OCI-M1 (cell line): ENCODE results near the gene CERT1.
A peak's percentile ranks its signal among the peaks of the same experiment; 100 is the strongest.

Experiments used
- DNase-seq: peaks from one replicate; lab custom pipeline; 2025; lab: John Stamatoyannopoulos, UW

CERT1 gene

DNA sequence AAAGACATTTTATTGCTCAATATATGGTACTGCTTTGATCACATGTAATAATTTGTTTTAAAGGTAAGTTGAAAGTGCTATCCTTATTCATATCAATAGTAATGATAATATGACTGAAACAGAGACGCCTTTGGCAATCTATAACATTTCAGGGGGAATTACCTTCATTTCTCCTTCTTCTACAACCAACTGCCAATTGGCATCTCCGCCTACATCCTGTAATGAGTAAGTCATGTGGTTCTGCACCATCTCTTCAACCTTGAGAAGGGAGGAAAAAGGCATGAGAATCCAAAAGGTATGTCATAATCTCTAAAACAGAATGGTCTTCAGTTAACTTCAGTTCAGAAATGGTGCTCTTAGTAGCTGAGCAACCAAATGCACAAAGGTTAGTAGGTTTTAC, 122.0 kb downstream of the CERT1 start:
- no peak for DNase-seq

DNA sequence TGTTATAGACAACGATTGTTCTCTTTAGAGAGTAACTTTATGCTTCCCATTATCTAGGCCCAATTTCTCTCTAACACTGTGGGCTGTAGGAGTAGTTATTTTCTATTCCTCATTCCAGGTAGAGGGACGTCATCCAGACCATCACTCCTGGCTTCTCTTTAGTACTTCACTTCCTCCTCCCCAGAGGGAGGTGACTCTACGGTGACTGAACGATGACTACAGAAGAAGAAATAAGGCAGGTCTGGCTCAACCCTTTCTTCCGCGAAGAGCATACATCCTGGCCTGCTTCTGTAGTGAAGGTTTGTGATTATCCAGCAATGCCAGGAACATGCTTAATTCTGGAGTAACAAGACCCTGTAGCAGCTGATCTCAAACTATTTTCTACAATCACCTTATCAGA, 123.6 kb downstream of the CERT1 start:
- no peak for DNase-seq

DNA sequence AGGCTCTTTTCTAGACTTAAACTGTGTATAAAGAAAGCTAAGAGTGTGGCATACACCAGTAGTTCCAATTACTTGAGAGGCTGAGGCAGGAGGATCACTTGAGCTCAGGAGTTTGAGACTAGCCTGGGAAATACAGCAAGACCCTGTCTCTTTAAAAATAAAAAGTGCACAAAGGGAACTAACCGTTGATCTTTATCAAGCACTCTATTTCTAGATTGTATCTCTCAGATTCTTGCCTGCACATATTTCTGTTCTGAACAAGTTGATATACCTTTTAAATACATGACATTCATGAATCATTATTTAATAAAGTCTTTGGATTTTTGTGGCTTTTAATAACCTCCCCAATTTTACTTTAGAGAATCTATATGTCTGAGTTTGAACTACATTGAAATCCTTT, 127.2 kb downstream of the CERT1 start:
- no peak for DNase-seq

DNA sequence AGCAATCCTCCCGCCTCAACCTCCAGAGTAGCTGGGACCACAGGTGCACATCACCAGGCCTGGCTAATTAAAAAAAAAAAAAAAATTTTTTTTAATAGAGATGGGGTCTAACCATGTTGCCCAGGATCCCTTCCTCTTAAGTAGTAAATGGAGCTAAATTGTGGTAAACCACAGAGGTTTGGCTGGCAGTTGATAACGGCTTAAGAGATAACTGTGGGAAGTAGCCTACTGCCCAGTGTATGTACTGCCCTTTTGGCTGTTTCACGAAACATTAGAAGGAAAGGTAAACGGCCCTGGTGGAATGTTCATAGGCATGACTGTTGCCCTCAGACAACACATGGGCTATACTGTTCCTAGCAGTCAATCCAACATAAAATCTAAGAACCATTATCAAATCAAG, 130.0 kb downstream of the CERT1 start:
- peak; percentile 95 for DNase-seq

DNA sequence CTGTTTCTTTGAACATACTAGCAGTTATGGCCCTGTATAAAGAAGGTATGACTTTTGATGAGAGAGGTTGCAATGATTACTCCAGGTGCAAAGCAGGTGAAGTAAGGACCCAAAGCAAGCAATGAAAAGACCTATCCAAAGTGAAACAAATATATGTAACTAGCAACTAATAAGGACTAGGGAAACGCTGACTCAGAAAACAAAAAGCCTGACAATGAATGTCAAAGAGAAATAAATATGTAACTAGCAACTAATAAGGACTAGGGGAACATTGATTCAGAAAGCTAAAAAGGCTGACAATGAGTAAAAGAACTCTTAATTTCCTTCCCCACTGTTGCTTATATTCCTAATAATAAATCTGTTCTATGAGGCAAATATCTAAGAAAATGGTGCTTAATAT, 131.3 kb downstream of the CERT1 start:
- DNase-seq, result no peak

DNA sequence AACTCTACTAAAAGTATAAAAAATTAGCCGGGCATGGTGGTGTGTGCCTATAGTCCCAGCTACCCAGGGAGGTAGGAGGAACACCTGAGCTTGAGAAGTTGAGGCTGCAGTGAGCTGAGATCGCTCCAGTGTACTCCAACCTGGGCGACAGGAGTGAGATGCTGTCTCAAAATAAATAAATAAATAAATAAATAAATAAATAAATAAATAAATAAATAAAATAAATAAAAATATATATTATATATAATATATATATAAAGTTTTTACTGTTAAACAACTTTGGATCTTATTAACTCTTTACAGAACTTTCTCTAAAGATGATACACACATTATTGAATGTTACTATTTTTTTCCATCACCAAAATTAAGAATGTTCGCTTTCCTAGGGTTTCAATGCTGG, 136.0 kb downstream of the CERT1 start:
- DNase-seq, result no peak

DNA sequence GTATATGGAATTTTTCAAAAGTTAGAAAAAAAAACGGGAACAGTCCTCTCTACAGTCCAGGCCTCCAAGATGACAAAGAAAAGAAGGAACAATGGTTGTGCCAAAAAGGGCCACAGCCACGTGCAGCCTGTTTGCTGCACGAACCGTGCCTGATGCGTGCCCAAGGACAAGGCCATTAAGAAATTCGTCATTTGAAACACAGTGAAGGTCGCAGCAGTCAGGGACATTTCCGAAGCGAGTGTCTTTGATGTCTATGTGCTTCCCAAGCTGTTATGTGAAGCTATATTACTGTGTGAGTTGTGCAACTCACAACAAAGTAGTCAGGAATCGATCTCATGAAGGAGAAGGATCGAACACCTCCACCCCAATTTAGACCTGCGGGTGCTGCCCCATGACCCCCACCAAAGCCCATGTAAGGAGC, 137.0 kb downstream of the CERT1 start:
- no peak for DNase-seq

DNA sequence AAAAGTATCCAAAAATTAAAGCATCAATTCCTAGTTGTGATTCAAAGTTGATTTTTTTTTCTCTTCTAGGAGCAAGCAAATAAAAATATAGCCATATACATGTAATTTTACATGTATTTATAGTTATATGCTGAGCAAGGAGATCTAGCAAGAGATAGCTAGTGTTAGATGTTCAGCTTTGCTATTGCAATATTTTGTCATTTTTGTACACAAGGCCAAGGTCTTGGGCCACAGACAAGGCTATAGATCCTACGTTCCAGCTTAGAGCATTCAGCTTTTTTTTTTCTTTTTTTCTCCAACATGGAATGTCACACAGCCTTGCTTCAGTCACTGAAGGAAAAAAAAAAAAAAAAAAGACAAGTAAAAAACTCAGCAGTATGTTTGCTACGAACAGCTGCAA, 137.6 kb downstream of the CERT1 start:
- DNase-seq, result no peak

DNA sequence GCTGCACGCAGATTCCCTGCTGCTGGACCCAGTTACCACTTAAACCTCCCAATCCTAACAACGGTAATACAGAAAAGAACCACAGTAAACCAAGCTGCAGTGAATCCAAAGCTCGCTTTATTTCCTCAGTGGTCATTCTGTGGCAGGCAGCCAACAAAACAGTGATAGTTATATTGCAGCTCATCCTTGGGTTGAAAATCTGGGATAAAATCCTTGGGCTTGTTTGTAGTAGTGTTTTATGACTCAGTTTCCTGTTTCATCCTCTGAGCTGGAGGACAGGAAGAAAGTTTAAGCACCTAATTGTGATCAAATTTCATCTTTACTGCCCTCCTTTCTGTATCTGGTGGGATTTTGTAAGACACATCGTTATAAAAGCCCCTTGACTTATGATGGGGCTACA, 143.0 kb downstream of the CERT1 start:
- no peak for DNase-seq

DNA sequence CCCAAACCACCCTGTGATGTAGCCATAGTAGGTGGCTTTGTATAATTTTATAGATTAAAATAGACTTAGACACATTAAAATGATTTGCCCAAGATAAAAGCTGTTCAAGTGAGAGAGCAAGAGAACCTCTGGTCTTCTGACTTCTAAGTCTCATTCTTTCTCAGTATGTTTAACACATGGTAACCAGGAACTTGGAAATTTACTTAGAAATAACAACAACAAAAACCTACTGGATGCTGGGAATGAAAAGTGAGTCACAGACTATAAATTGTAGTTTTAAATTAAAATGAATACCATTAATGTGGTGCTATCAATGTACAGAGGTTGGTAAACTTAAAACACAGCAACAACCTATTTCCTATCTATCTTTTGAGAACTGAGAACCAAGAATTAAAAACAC, 144.0 kb downstream of the CERT1 start:
- no peak for DNase-seq

DNA sequence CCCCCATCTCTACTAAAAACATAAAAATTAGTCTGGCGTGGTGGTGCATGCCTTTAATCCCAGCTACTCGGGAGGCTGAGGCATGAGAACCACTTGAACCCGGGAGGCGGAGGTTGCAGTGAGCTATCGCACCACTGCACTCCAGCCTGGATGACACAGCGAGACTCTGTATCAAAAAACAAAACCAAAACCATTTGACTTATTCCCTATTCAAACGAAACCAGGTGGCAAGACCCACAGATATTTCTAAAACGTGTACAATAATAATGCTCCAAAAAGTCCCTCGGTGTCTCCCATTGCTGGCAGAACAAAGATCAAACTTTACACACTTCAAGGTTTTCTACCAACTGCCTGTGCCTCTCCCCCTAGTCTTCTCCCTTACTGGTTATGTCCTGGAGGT, 144.6 kb downstream of the CERT1 start:
- DNase-seq, result no peak

DNA sequence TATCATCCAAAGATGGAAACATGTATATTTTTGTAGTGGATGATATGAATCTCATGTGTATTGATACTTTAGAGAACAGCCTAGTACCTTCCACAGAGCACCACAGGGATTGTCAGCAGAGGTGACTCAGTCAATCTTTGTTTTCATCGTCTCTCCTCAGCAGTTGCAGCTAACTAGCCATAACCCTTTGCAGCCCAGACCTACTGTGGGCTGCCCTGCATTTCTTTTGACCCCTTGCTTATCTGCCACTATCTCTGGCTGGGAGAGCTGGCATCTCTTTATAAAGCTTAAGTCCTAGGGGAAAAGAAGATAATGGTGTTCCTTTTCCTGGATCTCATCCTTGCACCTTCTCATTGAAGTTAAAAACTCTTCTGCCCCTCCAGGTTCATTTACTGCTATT, 145.7 kb downstream of the CERT1 start:
- DNase-seq, result no peak

DNA sequence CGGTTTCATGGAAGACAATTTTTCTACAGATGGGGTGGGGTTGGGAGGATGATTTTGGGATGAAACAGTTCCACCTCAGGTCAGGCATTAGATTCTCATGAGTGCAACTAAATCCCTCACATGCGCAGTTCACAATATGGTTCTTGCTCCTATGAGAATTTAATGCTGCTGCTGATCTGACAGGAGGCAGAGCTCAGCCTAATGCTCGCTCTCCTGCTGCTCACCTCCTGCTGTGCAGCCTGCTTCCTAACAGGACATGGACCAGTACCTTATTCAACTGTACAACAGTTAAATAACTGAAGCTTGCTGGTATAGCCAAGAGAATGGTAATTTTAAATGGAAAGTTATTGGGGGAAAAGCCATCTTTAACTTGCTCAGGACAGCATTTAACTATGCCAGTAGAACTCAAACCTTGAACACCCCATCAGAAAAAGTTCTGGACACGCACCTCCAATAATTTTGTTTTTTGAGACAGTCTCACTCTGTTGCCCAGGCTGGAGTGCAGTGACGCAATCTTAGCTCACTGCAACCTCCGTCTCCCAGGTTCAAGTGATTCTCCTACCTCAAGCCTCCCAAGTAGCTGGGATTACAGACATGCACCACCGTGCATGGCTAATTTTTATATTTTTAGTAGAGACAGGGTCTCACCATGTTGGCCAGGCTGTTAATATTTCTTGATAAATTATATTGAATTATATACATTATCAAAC, 146.7 kb downstream of the CERT1 start:
- DNase-seq, result no peak

DNA sequence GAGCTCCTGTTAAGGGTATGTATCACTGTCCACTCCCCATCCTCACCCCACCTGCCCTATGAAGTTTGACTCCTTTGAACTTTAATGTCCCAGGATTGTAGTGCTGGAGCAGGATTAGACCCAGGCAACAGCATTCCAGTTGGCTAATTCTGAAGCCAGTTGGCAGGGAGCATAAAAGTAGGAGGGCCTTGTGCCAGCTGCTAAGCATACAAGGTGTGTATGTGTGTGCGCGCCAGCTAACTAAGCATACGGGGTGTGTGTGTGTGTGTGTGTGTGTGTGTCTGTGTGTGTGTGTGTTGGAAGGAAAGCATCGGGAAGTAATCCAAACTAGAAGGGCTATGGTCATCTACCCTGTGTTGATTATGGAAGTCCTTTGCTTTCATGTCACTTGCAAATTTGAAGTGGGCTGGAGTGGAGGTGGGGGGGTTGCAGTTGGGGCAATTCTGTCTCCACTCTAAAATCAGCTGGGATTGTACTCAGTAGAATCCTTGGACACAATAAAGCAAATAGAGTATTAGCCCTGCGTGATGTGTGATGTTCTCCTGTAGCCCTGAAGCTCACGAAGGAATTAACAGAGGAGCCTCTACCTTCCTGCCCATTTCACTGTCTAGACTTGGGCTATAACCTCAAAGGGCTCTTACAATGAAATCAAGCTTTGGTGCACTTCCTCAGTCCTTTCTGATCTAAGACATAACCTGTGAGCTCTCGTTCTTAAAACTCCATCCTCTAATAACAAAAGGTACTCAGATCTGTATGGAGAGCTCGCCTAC, 147.5 kb downstream of the CERT1 start:
- no peak for DNase-seq

DNA sequence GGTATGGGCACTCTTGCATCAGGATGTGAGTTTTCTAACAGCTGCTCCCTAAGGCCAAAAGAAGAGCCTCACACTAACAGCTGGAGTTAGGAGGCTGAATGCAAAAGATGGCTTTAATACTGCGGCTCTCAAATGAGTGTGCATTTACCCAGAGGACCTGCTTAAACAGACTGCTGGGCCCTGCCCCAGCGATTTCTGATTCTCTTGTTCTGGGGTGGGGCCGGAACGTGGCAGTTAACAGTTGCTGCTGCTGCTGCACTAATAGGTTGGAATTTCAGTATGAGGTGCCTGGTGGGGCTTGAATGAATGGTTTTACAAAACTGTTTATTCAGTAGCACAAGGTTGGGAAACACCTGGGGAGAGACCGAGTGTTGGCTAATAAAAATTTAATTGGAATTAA, 148.3 kb downstream of the CERT1 start:
- no peak for DNase-seq

DNA sequence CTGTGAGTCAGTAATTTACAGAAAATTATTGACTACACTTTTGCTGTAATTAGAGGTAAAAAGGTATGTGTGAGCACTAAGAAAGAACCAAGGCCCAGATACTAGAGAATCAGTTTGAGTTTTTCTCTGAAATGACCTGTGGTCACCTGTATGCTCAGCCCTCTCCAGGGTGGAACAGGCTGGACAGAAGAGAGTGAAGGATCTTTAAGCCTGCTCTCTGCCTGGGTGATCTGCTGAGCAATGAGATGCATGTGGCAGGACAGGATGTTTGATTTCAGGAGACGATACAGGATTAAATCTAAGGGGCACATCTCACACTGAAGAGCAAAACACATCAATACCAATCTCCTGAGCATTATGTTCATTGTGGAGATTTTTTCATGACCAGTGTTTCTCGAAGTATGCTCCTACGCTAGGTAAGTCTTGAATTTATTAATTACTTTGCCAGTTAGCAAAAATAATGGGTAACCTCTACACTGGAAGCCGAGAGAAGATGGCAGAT, 148.9 kb downstream of the CERT1 start:
- DNase-seq, result no peak

DNA sequence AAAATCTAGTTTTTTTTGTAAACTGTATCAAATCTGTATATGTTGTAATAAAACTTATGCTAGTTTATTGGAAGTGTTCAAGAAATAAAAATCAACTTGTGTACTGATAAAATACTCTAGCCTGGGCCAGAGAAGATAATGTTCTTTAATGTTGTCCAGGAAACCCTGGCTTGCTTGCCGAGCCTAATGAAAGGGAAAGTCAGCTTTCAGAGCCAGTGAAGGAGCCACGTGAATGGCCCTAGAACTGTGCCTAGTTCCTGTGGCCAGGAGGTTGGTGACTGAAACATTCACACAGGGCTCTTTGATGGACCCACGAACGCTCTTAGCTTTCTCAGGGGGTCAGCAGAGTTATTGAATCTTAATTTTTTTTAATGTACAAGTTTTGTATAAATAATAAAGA, 150.1 kb downstream of the CERT1 start:
- no peak for DNase-seq

DNA sequence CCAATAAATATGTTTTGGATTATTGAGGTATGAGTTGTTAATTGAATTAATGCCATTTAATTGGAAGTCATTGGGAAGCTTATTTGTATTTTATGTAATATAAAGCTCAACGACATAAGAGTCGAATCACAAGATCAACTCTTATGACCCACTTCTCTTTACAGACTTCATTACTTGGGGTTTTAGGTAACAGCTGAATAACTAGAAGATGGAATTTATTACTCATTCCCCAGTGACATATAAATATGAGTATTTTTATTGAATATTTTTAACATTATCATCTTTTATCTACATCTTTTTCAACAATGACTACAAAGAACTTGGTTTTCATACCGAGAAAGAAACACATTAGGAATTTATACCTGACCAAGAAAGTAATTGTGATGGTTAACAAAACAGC, 153.3 kb downstream of the CERT1 start:
- DNase-seq, result no peak

DNA sequence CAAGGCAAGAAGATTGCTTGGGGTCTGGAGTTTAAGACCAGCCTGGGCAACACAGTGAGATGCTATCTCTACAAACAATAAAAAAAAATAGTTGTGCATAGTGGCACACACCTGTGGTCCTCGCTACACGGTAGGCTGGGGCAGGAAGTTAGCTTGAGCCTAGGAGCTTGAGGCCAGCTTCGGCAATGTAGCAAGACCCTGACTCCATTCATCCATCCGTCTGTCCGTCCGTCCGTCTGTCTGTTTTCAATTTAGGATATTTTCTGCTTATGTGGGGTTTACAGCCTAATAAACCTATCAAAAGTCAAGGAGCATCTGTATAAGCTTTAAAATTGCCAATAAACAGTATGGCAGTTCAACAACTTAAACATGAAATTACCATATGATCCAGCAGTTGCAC, 154.7 kb downstream of the CERT1 start:
- no peak for DNase-seq

DNA sequence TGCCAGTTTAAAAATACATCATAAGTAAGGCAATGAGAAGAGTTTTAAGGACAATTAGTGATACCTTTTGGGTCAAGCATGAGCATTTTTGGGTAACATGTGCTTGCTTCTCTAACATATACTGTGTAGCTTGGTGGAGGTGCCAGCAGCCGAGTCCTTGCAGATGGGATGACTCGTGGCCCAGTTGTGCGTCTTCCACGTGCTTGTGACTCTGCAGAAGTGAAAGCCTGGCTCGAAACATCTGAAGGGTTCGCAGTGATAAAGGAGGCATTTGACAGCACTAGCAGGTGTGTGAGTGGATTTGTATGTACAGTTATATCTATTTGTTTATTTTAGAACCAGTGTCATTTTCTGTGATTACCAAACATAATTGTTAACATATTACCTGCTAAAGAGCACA, 156.2 kb downstream of the CERT1 start:
- DNase-seq, result no peak

DNA sequence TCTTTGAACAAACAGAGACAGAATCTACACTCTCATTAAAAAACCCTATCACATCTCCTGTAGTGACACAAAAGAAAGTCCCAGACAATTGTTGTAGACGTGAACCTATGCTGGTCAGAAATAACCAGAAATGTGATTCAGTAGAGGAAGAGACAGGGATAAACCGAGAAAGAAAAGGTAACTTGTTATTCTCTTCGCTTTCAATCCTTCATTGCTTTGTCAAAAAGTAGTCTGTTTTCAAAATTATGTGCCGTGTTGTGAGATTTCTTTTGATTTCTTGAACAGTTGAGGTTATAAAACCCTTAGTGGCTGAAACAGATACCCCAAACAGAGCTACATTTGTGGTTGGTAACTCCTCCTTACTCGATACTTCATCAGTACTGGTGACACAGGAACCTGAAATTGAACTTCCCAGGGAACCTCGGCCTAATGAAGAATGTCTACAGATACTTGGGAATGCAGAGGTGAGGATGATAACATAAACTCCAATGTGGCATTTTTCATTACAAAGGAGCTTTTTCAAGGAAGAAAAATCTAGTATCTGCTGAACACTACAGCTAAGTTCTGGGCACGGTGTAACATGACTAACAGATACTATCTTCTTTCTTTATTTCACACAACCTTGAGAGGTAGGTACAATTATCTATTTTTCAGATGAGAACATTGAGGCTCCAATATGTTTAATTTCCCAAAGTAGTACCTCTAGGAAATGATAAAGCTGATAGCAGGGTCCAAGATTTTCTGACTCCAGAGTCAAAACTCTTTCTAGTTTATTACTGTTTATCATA, 160.1 kb downstream of the CERT1 start:
- DNase-seq, result no peak

DNA sequence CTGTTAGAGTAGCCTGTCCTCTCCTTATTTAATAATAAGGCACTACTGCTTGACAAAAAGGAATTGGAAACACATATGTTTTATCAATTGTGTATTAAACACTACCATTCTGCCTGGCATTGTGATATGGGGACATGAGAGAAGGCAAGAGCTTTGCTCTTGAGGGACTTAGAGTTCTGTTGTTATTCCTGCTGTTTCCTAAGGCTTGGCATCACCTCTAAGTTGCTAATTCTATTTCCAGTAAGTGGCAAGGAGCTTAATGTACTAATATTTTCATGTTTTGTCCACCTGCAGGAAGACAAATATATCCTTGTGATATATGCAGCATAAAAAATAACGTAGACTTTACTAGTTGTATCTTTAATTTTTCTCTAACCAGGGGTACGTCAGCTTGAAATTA, 161.8 kb downstream of the CERT1 start:
- DNase-seq, result no peak

DNA sequence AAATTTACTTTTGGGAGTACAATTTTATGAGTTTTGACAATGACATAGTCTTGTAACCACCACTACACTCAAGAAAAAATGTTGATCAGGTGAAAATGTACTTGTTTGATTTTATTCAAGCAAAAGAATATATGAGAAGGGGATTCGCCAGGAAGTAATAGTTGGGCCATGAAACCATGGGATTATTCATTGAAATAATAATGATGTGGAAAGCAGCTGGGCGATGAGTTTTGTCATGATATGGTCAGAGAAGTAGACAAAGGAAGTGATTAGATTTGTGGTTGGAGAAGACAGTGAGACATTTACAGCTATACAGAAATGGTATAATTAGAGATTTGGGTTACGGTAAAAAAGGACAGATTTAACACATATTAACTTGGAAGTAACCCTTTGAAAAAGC, 163.2 kb downstream of the CERT1 start:
- no peak for DNase-seq
